Neutrophil (primary cell): ENCODE data around the gene CBX6.

Experiments used
- H3K27ac ChIP-seq: fragments of 200-600 bp; sonication (generic); 2 replicates; pipeline ENCODE4 v1.5.1; 2016; ENCODE audit warnings: mild to moderate bottlenecking, moderate library complexity
- H3K27me3 ChIP-seq: fragments of 200-600 bp; sonication (generic); 2 replicates; pipeline ENCODE4 v1.6.0; 2016; ENCODE audit warnings: mild to moderate bottlenecking
- H3K36me3 ChIP-seq: fragments of 200-600 bp; sonication (generic); 2 replicates; pipeline ENCODE4 v1.5.1; 2017
- H3K4me1 ChIP-seq, 2 experiments: fragments of 200-600 bp in 1 of 2; sonication (generic) in 1 of 2; 1 replicate in 1 of 2; 2 replicates in 1 of 2; pipeline versions ENCODE4 v1.5.1 to v1.6.1; 2013 to 2016; ENCODE audit warnings: low read depth in 1 of 2, low read length in 1 of 2, mild to moderate bottlenecking in 1 of 2, moderate library complexity in 1 of 2; ENCODE audit not compliant: control insufficient read depth in 1 of 2, insufficient read depth in 1 of 2
- H3K4me3 ChIP-seq, 2 experiments: fragments of 200-600 bp in 1 of 2; sonication (generic) in 1 of 2; 1 replicate in 1 of 2; 2 replicates in 1 of 2; pipeline ENCODE4 v1.5.1; 2013 to 2016; ENCODE audit warnings: low read depth in 1 of 2, low read length in 1 of 2, mild to moderate bottlenecking in 1 of 2, moderate library complexity in 1 of 2
- H3K9me3 ChIP-seq: fragments of 200-600 bp; sonication (generic); 2 replicates; pipeline ENCODE4 v1.5.1; 2016
- CTCF ChIP-seq: fragments of 200-600 bp; sonication (generic); IDR thresholded peaks from 2 replicates; pipeline ENCODE4 v1.5.1; 2016; ENCODE audit warnings: antibody characterized with exemption

Gene CBX6

GRCh38 chr22:38853196-38853651 is 18.8 kb downstream of the CBX6 start:
- H3K27ac ChIP-seq = no peak overlapping the region
- H3K4me1 ChIP-seq = no peaks in the 10 kb centered on the region
- H3K4me3 ChIP-seq = no peak overlapping the region
- H3K36me3 ChIP-seq = no peaks in the 10 kb centered on the region
- no peaks in the 10 kb centered on the region for H3K9me3 ChIP-seq
- no peak for TF ChIP-seq CTCF
- H3K27me3 ChIP-seq = peaks cover 65% of the 10 kb centered on the region

DNA sequence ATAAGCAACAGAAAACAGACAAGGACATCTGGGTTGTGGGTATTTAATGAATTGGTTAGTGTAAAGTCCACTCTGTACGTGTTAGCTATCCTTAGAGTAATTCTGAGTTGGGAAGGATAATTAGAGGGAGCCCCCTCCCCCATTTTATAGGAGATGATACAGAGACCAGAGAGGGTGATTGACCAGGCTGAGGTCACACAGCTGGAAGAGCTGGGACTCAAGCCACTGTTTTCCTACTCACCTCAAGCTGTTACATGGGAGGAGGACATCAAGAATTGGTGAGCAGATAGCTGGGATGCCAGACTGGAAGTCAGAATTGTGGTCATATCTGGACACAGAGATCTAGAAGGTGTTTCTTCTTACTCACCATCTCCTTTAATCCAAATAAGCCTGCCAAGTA is 19.5 kb downstream of the CBX6 start:
- no peak overlapping the region for H3K27ac ChIP-seq
- no peaks in the 10 kb centered on the region for H3K4me1 ChIP-seq
- TF ChIP-seq CTCF = no peak
- H3K36me3 ChIP-seq = no peaks in the 10 kb centered on the region
- no peaks in the 10 kb centered on the region for H3K9me3 ChIP-seq
- H3K4me3 ChIP-seq = no peak overlapping the region
- peaks cover 72% of the 10 kb centered on the region for H3K27me3 ChIP-seq

DNA sequence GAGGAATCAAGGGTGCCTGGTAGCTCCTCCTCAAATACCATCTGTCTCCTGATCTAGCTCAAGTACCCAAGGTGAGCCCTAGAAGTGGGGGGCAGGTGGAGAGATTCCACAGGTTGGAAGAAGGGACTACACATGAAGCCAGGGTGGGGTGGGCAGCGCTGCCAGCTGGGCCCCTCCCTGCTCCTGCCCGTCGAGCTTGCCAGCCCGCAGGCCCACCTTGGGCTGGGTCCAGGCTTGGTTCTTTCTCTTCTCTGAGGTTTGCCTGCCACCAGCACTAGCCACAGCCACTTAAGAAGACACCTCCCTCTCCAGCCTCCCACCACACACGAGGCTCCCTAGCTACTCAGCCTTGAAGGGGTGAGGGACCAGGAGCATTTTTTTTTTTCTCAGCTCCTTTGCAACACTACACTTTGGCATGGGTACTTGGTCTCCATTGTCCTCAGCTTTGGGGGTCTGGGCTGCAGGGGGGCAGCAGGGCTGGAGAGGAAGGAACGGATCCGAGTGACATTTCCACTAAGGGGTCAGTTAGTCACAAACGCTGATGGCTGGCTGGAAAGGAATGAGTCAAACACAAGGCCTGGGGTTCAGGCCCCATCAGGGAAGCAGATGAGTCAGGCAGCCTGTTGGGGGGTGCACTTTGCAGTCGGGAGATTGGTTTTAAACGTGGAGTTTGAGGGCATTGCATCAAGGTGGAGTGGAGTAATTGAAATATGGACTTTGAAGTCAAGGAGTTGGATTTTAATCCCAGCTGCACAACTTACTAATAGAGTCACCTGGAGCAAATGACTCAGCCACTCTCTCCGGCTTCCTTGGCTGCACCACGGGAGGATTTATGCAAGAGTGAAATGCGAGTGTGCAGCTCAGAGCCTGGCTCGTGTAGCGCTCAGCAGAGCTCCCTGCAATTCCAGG is 20.8 kb downstream of the CBX6 start:
- H3K27me3 ChIP-seq = peaks cover 85% of the 10 kb centered on the region
- H3K9me3 ChIP-seq = no peaks in the 10 kb centered on the region
- H3K4me1 ChIP-seq = no peaks in the 10 kb centered on the region
- no peak for TF ChIP-seq CTCF
- H3K27ac ChIP-seq = no peak overlapping the region
- no peak overlapping the region for H3K4me3 ChIP-seq
- H3K36me3 ChIP-seq = no peaks in the 10 kb centered on the region

- no peaks in the 10 kb centered on the region for H3K9me3 ChIP-seq
- H3K27ac ChIP-seq = no peak overlapping the region
- no peak for TF ChIP-seq CTCF
- H3K4me3 ChIP-seq = no peak overlapping the region
- H3K36me3 ChIP-seq = no peaks in the 10 kb centered on the region
- H3K4me1 ChIP-seq = no peaks in the 10 kb centered on the region
- H3K27me3 ChIP-seq = peaks cover 87% of the 10 kb centered on the region
Observed at GRCh38 chr22:38850399-38850798, 21.6 kb downstream of the CBX6 start.

- Histone ChIP-seq H3K27me3 (peaks cover 93% of the 10 kb centered on the region), H3K4me3 (no peak overlapping the region), H3K9me3 (no peaks in the 10 kb centered on the region), H3K27ac (no peak overlapping the region), H3K36me3 (no peaks in the 10 kb centered on the region), H3K4me1 (no peaks in the 10 kb centered on the region)
- TF ChIP-seq CTCF = no peak
Observed at GRCh38 chr22:38849811-38850210, 22.2 kb downstream of the CBX6 start.
